GM23338 (cell line): ENCODE measurements around the gene CLTA. TPM values are rescaled to one million over a fixed set of nuclear protein-coding genes. Genes with fewer than 3 reads are reported as not detected.
"Not testable (repeated sequence)": the region's sequence is repeated elsewhere in the genome, so short reads cannot be mapped to it uniquely, and the experiment has no call there.

Experiments used
- ATAC-seq: fragments of 200-7000 bp; cut with Tn5 transposase; 3 replicates; pipeline ENCODE4 v1.9.1; 2020
- DNase-seq: peaks from one replicate; pipeline ENCODE4 v3.0.0-alpha.2; 2015; ENCODE audit warnings: low spot score
- H2AFZ ChIP-seq: fragments of 200-600 bp; sonication (generic); 2 replicates; pipeline ENCODE4 v1.8.0; 2016; ENCODE audit warnings: antibody characterized with exemption, mild to moderate bottlenecking, moderate library complexity
- H3F3A ChIP-seq: fragments of 200-600 bp; sonication (generic); replicated peaks from 2 replicates; pipeline ENCODE4 v1.8.0; 2017; ENCODE audit warnings: antibody characterized with exemption, mixed run types, low read depth
- H3K27ac ChIP-seq: fragments of 200-600 bp; sonication (generic); 2 replicates; pipeline ENCODE4 v1.6.1; 2016; ENCODE audit warnings: low read depth
- H3K27me3 ChIP-seq: fragments of 200-600 bp; sonication (generic); 2 replicates; pipeline ENCODE4 v1.8.0; 2016; ENCODE audit warnings: mild to moderate bottlenecking, mixed run types, moderate library complexity; ENCODE audit not compliant: insufficient read depth
- H3K36me3 ChIP-seq: fragments of 200-600 bp; sonication (generic); 2 replicates; pipeline ENCODE4 v1.8.0; 2016; ENCODE audit warnings: mild to moderate bottlenecking; ENCODE audit not compliant: insufficient read depth
- H3K4me1 ChIP-seq: fragments of 200-600 bp; sonication (generic); 2 replicates; pipeline ENCODE4 v1.8.0; 2016; ENCODE audit warnings: mild to moderate bottlenecking, moderate library complexity; ENCODE audit not compliant: insufficient read depth
- H3K4me2 ChIP-seq: fragments of 200-600 bp; sonication (generic); 2 replicates; pipeline ENCODE4 v1.7.1; 2017; ENCODE audit warnings: mixed run types
- H3K4me3 ChIP-seq: fragments of 200-600 bp; sonication (generic); 2 replicates; pipeline ENCODE4 v1.6.1; 2016; ENCODE audit warnings: mixed run types
- H3K79me2 ChIP-seq: fragments of 200-600 bp; sonication (generic); replicated peaks from 2 replicates; pipeline ENCODE4 v1.8.0; 2017; ENCODE audit warnings: mild to moderate bottlenecking; ENCODE audit not compliant: insufficient read depth
- H3K9me2 ChIP-seq: fragments of 200-600 bp; sonication (generic); 2 replicates; pipeline ENCODE4 v1.8.0; 2017; ENCODE audit not compliant: insufficient read depth
- H4K20me1 ChIP-seq: fragments of 200-600 bp; sonication (generic); replicated peaks from 2 replicates; pipeline ENCODE4 v1.8.0; 2017; ENCODE audit warnings: mild to moderate bottlenecking; ENCODE audit not compliant: insufficient read depth
- H3K27ac Mint-ChIP-seq: 2 replicates; pipeline ENCODE4 v1.8.0; 2020; ENCODE audit warnings: inconsistent platforms, mild to moderate bottlenecking, moderate library complexity, mixed read lengths
- H3K27me3 Mint-ChIP-seq: 3 replicates; pipeline ENCODE4 v1.8.0; 2022; ENCODE audit warnings: low read depth, mild to moderate bottlenecking, moderate library complexity, mixed read lengths, inconsistent platforms; ENCODE audit not compliant: insufficient read depth, poor library complexity
- H3K36me3 Mint-ChIP-seq: 3 replicates; pipeline ENCODE4 v1.8.0; 2021; ENCODE audit warnings: low read depth, mild to moderate bottlenecking, inconsistent platforms, moderate library complexity, mixed read lengths
- H3K4me1 Mint-ChIP-seq: 3 replicates; pipeline ENCODE4 v1.8.0; 2020; ENCODE audit warnings: mild to moderate bottlenecking, inconsistent platforms, mixed read lengths
- H3K4me3 Mint-ChIP-seq: 3 replicates; pipeline ENCODE4 v1.8.0; 2021; ENCODE audit warnings: moderate library complexity, mild to moderate bottlenecking, inconsistent platforms, mixed read lengths
- H3K9me3 Mint-ChIP-seq: 3 replicates; pipeline ENCODE4 v1.8.0; 2020; ENCODE audit warnings: moderate library complexity, mild to moderate bottlenecking, inconsistent platforms, mixed read lengths
- EZH2 ChIP-seq: fragments of 200-600 bp; sonication (generic); IDR thresholded peaks from one replicate; pipeline ENCODE4 v1.8.0; 2017; ENCODE audit warnings: antibody characterized with exemption, mild to moderate bottlenecking, low read depth; ENCODE audit not compliant: unreplicated experiment
- JUNB ChIP-seq: IDR thresholded peaks from one replicate; pipeline ENCODE4 v1.6.1; 2016; ENCODE audit warnings: antibody characterized with exemption; ENCODE audit not compliant: unreplicated experiment
- NANOG ChIP-seq: IDR thresholded peaks from 2 replicates; pipeline ENCODE4 v1.6.1; 2016; ENCODE audit warnings: antibody characterized with exemption, borderline replicate concordance
- POLR2AphosphoS5 ChIP-seq: IDR thresholded peaks from 2 replicates; pipeline ENCODE4 v1.6.1; 2016; ENCODE audit warnings: antibody characterized with exemption, low read depth
- STAT1 ChIP-seq: IDR thresholded peaks from one replicate; pipeline ENCODE4 v1.6.1; 2016; ENCODE audit warnings: antibody characterized with exemption; ENCODE audit not compliant: unreplicated experiment
- ZNF114 ChIP-seq: fragments of 250-450 bp; sonication (Bioruptor Pico); IDR thresholded peaks from 2 replicates; pipeline ENCODE4 v1.5.0; 2020; ENCODE audit warnings: mild to moderate bottlenecking, moderate library complexity
- polyA plus RNA-seq: library from polyadenylated mRNA; unstranded; fragments of >200 nt; fragmentation: Nextera tagmentation; extraction: Ambion mirVana; gene quantifications from 2 replicates; pipeline ENCODE4 v1.2.1, GENCODE V29; 2016
- total RNA-seq: library from RNA; depleted of rRNA; stranded (reverse); fragments of >200 nt; shearing (Covaris generic); gene quantifications from 2 replicates; pipeline ENCODE4 v1.2.3, GENCODE V29; 2014
- TF ChIP-seq, protein P1 (sequence below): IDR thresholded peaks from 2 replicates; pipeline ENCODE4 v1.6.1; 2016; ENCODE audit warnings: antibody characterized with exemption
- TF ChIP-seq, protein P2 (sequence below), 2 experiments: fragments of 200-600 bp in 1 of 2; sonication (generic) in 1 of 2; conservative IDR thresholded peaks; 2 replicates each; pipeline versions ENCODE4 v1.5.1 to v1.6.1; 2016 to 2017; ENCODE audit warnings: antibody characterized with exemption in 2 of 2, low read depth in 2 of 2, mild to moderate bottlenecking in 2 of 2, moderate library complexity in 1 of 2
- TF ChIP-seq, protein P3 (sequence below): IDR thresholded peaks from one replicate; pipeline ENCODE4 v1.6.1; 2018; ENCODE audit warnings: antibody characterized with exemption; ENCODE audit not compliant: unreplicated experiment

Gene CLTA
- total and polyA plus RNA-seq, 2 experiments from 2014 or later = 223 to 259 TPM

DNA sequence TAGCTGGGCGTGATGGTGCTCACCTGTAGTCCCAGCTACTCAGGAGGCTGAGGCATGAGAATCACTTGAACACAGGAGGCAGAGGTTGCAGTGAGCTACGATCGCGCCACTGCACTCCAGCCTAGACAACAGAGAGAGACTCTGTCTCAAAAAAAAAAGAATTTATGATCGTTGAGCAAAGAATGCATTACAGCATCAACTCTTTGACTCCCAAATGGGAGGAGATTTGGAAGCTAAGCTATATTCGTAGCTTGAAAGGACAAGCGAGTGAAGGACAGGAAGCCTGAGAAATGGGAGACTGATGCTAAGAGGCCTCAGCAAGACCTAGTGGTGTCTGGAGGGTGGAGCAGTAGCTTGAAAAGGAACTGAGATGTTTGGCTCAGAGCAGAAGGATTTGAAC is 31.8 kb upstream of the CLTA start:
- H3K27me3 ChIP-seq = no peaks in the 10 kb centered on the region
- H2AFZ ChIP-seq = no peak overlapping the region
- no peak overlapping the region for H3K4me3 ChIP-seq
- no peak overlapping the region for H3K4me3 Mint-ChIP-seq
- H3K9me3 Mint-ChIP-seq = peaks cover 28% of the 10 kb centered on the region
- H3K27ac Mint-ChIP-seq = no peak overlapping the region
- ATAC-seq = no peak
- H3K36me3 ChIP-seq = no peaks in the 10 kb centered on the region
- no peak for DNase-seq
- peaks cover 15% of the 10 kb centered on the region for H3K4me1 ChIP-seq
- no peaks in the 10 kb centered on the region for H4K20me1 ChIP-seq
- peaks cover 3% of the 10 kb centered on the region for H3K9me2 ChIP-seq
- peaks cover 35% of the 10 kb centered on the region for H3K4me1 Mint-ChIP-seq
- H3K36me3 Mint-ChIP-seq = peaks cover 31% of the 10 kb centered on the region
- H3K4me2 ChIP-seq = no peak overlapping the region
- no peaks in the 10 kb centered on the region for H3K79me2 ChIP-seq
- no peak overlapping the region for H3K27ac ChIP-seq
- H3K27me3 Mint-ChIP-seq = peaks cover 10% of the 10 kb centered on the region
- TF ChIP-seq ZNF114 (CRISPR knock-in tag) (no peak), EZH2 (no peak), JUNB (no peak), STAT1 (no peak), POLR2AphosphoS5 (no peak), NANOG (no peak)
- TF ChIP-seq, protein P1, sequence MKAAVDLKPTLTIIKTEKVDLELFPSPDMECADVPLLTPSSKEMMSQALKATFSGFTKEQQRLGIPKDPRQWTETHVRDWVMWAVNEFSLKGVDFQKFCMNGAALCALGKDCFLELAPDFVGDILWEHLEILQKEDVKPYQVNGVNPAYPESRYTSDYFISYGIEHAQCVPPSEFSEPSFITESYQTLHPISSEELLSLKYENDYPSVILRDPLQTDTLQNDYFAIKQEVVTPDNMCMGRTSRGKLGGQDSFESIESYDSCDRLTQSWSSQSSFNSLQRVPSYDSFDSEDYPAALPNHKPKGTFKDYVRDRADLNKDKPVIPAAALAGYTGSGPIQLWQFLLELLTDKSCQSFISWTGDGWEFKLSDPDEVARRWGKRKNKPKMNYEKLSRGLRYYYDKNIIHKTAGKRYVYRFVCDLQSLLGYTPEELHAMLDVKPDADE = no peak
- TF ChIP-seq, protein P2, sequence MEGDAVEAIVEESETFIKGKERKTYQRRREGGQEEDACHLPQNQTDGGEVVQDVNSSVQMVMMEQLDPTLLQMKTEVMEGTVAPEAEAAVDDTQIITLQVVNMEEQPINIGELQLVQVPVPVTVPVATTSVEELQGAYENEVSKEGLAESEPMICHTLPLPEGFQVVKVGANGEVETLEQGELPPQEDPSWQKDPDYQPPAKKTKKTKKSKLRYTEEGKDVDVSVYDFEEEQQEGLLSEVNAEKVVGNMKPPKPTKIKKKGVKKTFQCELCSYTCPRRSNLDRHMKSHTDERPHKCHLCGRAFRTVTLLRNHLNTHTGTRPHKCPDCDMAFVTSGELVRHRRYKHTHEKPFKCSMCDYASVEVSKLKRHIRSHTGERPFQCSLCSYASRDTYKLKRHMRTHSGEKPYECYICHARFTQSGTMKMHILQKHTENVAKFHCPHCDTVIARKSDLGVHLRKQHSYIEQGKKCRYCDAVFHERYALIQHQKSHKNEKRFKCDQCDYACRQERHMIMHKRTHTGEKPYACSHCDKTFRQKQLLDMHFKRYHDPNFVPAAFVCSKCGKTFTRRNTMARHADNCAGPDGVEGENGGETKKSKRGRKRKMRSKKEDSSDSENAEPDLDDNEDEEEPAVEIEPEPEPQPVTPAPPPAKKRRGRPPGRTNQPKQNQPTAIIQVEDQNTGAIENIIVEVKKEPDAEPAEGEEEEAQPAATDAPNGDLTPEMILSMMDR (conservative IDR thresholded peaks at IDR 0.05; ENCODE audit: low read depth in 2 of 2) = no peak
- TF ChIP-seq, protein P3, sequence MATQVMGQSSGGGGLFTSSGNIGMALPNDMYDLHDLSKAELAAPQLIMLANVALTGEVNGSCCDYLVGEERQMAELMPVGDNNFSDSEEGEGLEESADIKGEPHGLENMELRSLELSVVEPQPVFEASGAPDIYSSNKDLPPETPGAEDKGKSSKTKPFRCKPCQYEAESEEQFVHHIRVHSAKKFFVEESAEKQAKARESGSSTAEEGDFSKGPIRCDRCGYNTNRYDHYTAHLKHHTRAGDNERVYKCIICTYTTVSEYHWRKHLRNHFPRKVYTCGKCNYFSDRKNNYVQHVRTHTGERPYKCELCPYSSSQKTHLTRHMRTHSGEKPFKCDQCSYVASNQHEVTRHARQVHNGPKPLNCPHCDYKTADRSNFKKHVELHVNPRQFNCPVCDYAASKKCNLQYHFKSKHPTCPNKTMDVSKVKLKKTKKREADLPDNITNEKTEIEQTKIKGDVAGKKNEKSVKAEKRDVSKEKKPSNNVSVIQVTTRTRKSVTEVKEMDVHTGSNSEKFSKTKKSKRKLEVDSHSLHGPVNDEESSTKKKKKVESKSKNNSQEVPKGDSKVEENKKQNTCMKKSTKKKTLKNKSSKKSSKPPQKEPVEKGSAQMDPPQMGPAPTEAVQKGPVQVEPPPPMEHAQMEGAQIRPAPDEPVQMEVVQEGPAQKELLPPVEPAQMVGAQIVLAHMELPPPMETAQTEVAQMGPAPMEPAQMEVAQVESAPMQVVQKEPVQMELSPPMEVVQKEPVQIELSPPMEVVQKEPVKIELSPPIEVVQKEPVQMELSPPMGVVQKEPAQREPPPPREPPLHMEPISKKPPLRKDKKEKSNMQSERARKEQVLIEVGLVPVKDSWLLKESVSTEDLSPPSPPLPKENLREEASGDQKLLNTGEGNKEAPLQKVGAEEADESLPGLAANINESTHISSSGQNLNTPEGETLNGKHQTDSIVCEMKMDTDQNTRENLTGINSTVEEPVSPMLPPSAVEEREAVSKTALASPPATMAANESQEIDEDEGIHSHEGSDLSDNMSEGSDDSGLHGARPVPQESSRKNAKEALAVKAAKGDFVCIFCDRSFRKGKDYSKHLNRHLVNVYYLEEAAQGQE = no peak
- peaks cover 5% of the 10 kb centered on the region; the same call in 1 of the 2 replicates for H3F3A ChIP-seq

DNA sequence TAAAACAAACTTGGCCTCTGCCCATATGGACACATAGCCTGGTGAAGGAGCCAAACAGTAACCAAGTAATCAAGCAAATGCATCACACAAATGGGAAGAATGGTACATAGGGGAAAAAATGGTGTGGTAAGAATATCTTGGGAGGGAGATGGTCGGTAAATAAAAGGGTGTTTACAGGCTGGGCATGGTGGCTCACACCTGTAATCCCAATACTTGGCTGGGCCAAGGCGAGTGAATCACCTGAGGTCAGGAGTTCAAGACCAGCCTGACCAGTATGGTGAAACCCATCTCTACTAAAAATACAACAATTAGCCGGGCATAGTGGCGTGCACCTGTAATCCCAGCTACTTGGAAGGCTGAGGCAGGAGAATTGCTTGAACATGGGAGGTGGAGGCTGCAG is 31.2 kb upstream of the CLTA start:
- H3K4me2 ChIP-seq, DNase-seq, H3K4me3 Mint-ChIP-seq, H3F3A ChIP-seq, H3K27ac ChIP-seq, H2AFZ ChIP-seq, H4K20me1 ChIP-seq, H3K36me3 ChIP-seq, H3K79me2 ChIP-seq, ATAC-seq, H3K9me2 ChIP-seq, H3K27me3 ChIP-seq, H3K27ac Mint-ChIP-seq, H3K4me3 ChIP-seq: not testable (repeated sequence)
- Mint-ChIP-seq H3K36me3 (peaks cover 31% of the 10 kb centered on the region), H3K9me3 (peaks cover 28% of the 10 kb centered on the region), H3K27me3 (peaks cover 16% of the 10 kb centered on the region), H3K4me1 (peaks cover 38% of the 10 kb centered on the region)
- H3K4me1 ChIP-seq = peaks cover 20% of the 10 kb centered on the region

DNA sequence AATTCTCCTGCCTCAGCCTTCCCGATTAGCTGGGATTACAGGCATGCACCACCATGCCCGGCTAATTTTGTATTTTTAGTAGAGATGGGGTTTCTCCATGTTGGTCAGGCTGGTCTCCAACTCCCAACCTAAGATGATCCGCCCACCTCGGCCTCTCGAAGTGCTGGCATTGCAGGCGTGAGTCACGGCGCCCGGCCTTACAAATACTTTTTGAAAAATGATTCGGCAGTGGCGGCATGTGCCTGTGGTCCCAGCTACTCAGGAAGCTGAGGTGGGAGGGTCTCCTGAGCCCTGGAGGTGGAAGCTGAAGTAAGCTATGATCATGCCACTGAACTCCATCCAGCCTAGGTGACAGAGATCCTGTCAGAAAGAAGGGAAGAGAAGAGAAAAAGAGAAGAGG is 30.6 kb upstream of the CLTA start:
- H3K27ac ChIP-seq, ATAC-seq, H3K79me2 ChIP-seq, H3K4me2 ChIP-seq, H3K4me3 ChIP-seq, H3K36me3 ChIP-seq, H3K27ac Mint-ChIP-seq, H3F3A ChIP-seq, DNase-seq, H3K9me2 ChIP-seq, H3K27me3 ChIP-seq, H3K4me3 Mint-ChIP-seq, H2AFZ ChIP-seq, H4K20me1 ChIP-seq: not testable (repeated sequence)
- peaks cover 28% of the 10 kb centered on the region for H3K36me3 Mint-ChIP-seq
- H3K9me3 Mint-ChIP-seq = peaks cover 26% of the 10 kb centered on the region
- H3K27me3 Mint-ChIP-seq = peaks cover 21% of the 10 kb centered on the region
- H3K4me1 ChIP-seq = peaks cover 26% of the 10 kb centered on the region
- H3K4me1 Mint-ChIP-seq = peaks cover 40% of the 10 kb centered on the region
